Measurements from ENCODE around the gene KRT20. TPM values are rescaled to one million over a fixed set of nuclear protein-coding genes. Genes with fewer than 3 reads are reported as not detected.
A peak's percentile ranks its signal among the peaks of the same experiment; 100 is the strongest.

Gene KRT20
- total and polyA plus RNA-seq, 2 of the 4 experiments (the other 2 are of a cell fraction), result not detected

DNA sequence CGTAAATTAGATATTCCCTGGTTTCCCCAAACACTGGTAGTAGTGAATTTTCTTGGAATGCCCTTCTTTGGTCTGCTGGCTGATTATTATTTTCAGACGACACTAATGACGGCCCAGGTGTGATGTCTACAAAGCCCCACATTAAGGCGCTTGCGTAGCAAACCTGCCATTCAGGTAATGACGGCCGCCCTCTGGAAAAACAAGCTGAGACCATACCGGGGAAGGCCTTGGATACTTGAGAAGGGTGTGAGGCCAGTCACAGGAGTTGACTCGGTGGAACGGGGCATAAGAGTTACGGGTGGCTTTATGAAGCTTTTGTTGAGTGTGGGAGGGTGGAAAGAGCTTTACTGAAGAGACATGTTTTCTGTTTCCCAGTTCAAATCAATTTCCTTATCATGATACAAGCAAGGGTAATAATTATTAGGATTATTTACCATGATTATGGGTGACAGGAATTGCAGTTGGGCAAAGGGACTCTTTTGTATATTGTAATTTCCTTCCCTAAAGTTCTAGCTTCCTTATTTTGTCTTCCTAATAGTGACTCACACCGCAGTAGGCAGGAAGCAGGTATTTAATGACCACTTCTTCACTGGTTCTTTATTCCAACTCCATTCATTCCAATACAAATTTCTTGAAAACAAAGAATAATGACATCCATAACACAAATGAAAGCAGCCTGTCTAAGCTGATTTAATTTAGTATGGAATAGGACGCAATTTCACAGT is 27.6 kb upstream of the KRT20 start (continued):
- no peak for TF ChIP-seq CHD1 (IDR thresholded peaks at IDR 0.05; ENCODE audit: low read depth, low read length)

DNA sequence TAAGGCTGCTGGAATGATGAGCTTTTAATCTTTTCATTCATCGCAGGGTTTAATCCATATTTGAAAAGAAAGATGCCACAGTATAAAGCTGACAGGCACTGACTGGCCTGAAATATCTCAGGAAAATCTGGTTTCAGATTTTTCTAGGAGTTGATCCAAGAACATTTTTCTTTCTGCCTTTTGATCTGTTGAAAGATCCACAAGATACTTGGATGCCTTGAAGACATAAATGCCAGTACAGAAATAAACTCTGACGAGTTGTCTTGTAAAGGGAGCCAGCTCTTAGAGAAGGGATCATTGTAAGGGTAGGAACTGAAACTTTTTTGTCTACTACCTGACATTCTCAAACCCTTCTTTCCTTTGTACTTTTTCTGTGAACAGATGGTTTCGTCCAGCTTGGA is 25.4 kb upstream of the KRT20 start:
- Histone ChIP-seq H4K8ac (ENCODE audit: low read depth in 2 of 2, low read length in 2 of 2) (peak overlapping the region; percentile 77 to 92), H3K56ac (ENCODE audit: extremely low read depth, insufficient read depth, low read length) (peak overlapping the region; percentile 69), H3K4me2 (ENCODE audit: low read depth, low read length) (peak overlapping the region; percentile 66), H2BK5ac (ENCODE audit: low read depth, low read length, poor library complexity, severe bottlenecking) (peak overlapping the region; percentile 99), H3K4me1 (ENCODE audit: control insufficient read depth, insufficient read depth, low read length) (peaks cover 10% of the 10 kb centered on the region), H2BK20ac (ENCODE audit: low read depth, low read length) (peak overlapping the region; percentile 79), H2AK9ac (replicated peaks; ENCODE audit: low read depth, low read length, poor library complexity) (no peak overlapping the region), H2AFZ (replicated peaks; ENCODE audit: low read length, poor library complexity) (no peak overlapping the region), H2BK120ac (ENCODE audit: low read depth, low read length) (peak overlapping the region; percentile 91), H3K23ac (ENCODE audit: low read depth, low read length) (peak overlapping the region; percentile 84), H3K14ac (replicated peaks; ENCODE audit: low read depth, low read length) (peak overlapping the region; percentile 47), H2AK5ac (ENCODE audit: low read depth, low read length) (peak overlapping the region; percentile 89), H3K4ac (ENCODE audit: low read depth, low read length) (peak overlapping the region; percentile 93), H4K91ac (ENCODE audit: insufficient read depth, low read depth, low read length) (peak overlapping the region; percentile 93), H3K18ac (ENCODE audit: low read depth, low read length) (peak overlapping the region; percentile 99), H4K20me1 (ENCODE audit: insufficient read depth, low read length) (no peaks in the 10 kb centered on the region), H2BK15ac (ENCODE audit: low read depth, low read length) (peak overlapping the region; percentile 86; the same call in 2 of the 3 replicates), H3K4me3 (ENCODE audit: insufficient read depth, low read depth, low read length) (no peak overlapping the region), H3K79me1 (ENCODE audit: low read depth in 1 of 2, low read length in 2 of 2) (no peaks in the 10 kb centered on the region), H3K36me3 (ENCODE audit: control insufficient read depth, insufficient read depth, low read length) (no peaks in the 10 kb centered on the region), H4K5ac (ENCODE audit: low read depth, low read length) (peak overlapping the region; percentile 99), H3K9ac (ENCODE audit: low read depth, low read length) (peak overlapping the region; percentile 51), H3K27me3 (ENCODE audit: control insufficient read depth, insufficient read depth, low read length) (no peaks in the 10 kb centered on the region), H3K27ac (ENCODE audit: insufficient read depth, low read length) (peak overlapping the region; percentile 93), H3K9me1 (ENCODE audit: insufficient read depth, low read length) (0 out of 2 replicates have a peak, but pooled peaks cover 5% of the 10 kb centered on the region), H3K9me3 (ENCODE audit: control insufficient read depth, insufficient read depth, low read length) (no peaks in the 10 kb centered on the region)
- ATAC-seq (ENCODE audit: low read depth), result peak; percentile 8
- DNase-seq, result peak; percentile 55
- dilution Hi-C loops (cut with HindIII; ENCODE audit: low sequenced_read_pairs, unreplicated experiment), result no loop called here
- WGBS, 2 experiments (ENCODE audit: extremely low coverage in 2 of 2, insufficient read length in 1 of 2), result 33% methylated on average over 1 of the region's 3 CpGs; no CpG with 5 or more reads in 1 of the 2 experiments
- BruUV-seq (replicated peaks), result no TSS peak
- TF ChIP-seq MXI1 (IDR thresholded peaks at IDR 0.05; ENCODE audit: borderline replicate concordance, low read depth, low read length), result no peak
- no peak for TF ChIP-seq USF2 (IDR thresholded peaks at IDR 0.05; ENCODE audit: low read depth, low read length)
- TF ChIP-seq, protein P1, sequence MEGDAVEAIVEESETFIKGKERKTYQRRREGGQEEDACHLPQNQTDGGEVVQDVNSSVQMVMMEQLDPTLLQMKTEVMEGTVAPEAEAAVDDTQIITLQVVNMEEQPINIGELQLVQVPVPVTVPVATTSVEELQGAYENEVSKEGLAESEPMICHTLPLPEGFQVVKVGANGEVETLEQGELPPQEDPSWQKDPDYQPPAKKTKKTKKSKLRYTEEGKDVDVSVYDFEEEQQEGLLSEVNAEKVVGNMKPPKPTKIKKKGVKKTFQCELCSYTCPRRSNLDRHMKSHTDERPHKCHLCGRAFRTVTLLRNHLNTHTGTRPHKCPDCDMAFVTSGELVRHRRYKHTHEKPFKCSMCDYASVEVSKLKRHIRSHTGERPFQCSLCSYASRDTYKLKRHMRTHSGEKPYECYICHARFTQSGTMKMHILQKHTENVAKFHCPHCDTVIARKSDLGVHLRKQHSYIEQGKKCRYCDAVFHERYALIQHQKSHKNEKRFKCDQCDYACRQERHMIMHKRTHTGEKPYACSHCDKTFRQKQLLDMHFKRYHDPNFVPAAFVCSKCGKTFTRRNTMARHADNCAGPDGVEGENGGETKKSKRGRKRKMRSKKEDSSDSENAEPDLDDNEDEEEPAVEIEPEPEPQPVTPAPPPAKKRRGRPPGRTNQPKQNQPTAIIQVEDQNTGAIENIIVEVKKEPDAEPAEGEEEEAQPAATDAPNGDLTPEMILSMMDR (conservative IDR thresholded peaks at IDR 0.05; ENCODE audit: low read depth, low read length), result no peak
- no peak for TF ChIP-seq CEBPB (IDR thresholded peaks at IDR 0.05; ENCODE audit: low read depth, low read length)
- no peak for TF ChIP-seq FOS (IDR thresholded peaks at IDR 0.05; ENCODE audit: low read depth, low read length)
- intact Hi-C loops (cut with micrococcal nuclease), result no loop called here
- ChIA-PET CTCF (interaction anchor here (1.0 to 2.9 kb wide), 7 partner anchors 54 to 752 kb away, joined by 3 to 8 read pairs (median 3); no protein-coding TSS in a partner anchor), POLR2A (ENCODE audit: unreplicated experiment) (interaction anchor here (2.3 kb wide), 1 partner anchor 150 kb away, joined by 12 read pairs; the partner anchor contains the start of gene KRTAP2-3)
- in situ Hi-C loops (cut with MboI; ENCODE audit: low sequenced_read_pairs), result no loop called here
